Fibroblast of the aortic adventitia (primary cell): ENCODE measurements around the gene AFG3L2. TPM values are rescaled to one million over a fixed set of nuclear protein-coding genes. Genes with fewer than 3 reads are reported as not detected.

Experiments
- DNase-seq: peaks from one replicate; pipeline ENCODE4 v3.0.0-alpha.2; 2010; ENCODE audit warnings: low read depth
- H3K4me3 ChIP-seq: 2 replicates; pipeline ENCODE4 v1.5.1; 2011; ENCODE audit warnings: low read depth, mild to moderate bottlenecking, control low read depth, low read length, moderate library complexity
- total RNA-seq: library from RNA; depleted of rRNA; stranded (reverse); fragments of >200 nt; gene quantifications from 2 replicates; pipeline ENCODE4 v1.2.3, GENCODE V29; 2012; ENCODE audit warnings: low replicate concordance
- TF ChIP-seq, protein P1 (sequence below): IDR thresholded peaks from 2 replicates; pipeline ENCODE4 v1.5.1; 2011; ENCODE audit warnings: mild to moderate bottlenecking, low read length, control low read depth, inconsistent platforms; ENCODE audit not compliant: insufficient read depth

AFG3L2 gene
- total RNA-seq, 1 donor, result 37.3 TPM

- H3K4me3 ChIP-seq, result no peak overlapping the region
- no peak for DNase-seq
- TF ChIP-seq, protein P1, sequence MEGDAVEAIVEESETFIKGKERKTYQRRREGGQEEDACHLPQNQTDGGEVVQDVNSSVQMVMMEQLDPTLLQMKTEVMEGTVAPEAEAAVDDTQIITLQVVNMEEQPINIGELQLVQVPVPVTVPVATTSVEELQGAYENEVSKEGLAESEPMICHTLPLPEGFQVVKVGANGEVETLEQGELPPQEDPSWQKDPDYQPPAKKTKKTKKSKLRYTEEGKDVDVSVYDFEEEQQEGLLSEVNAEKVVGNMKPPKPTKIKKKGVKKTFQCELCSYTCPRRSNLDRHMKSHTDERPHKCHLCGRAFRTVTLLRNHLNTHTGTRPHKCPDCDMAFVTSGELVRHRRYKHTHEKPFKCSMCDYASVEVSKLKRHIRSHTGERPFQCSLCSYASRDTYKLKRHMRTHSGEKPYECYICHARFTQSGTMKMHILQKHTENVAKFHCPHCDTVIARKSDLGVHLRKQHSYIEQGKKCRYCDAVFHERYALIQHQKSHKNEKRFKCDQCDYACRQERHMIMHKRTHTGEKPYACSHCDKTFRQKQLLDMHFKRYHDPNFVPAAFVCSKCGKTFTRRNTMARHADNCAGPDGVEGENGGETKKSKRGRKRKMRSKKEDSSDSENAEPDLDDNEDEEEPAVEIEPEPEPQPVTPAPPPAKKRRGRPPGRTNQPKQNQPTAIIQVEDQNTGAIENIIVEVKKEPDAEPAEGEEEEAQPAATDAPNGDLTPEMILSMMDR, result no peak
Measured at GRCh38 chr18:12345491-12346239, 31.4 kb downstream of the AFG3L2 start.

GRCh38 chr18:12342661-12343060 lies 34.4 kb downstream of the AFG3L2 start:
- H3K4me3 ChIP-seq, result no peak overlapping the region
- no peak for DNase-seq
- TF ChIP-seq, protein P1, result no peak

DNA sequence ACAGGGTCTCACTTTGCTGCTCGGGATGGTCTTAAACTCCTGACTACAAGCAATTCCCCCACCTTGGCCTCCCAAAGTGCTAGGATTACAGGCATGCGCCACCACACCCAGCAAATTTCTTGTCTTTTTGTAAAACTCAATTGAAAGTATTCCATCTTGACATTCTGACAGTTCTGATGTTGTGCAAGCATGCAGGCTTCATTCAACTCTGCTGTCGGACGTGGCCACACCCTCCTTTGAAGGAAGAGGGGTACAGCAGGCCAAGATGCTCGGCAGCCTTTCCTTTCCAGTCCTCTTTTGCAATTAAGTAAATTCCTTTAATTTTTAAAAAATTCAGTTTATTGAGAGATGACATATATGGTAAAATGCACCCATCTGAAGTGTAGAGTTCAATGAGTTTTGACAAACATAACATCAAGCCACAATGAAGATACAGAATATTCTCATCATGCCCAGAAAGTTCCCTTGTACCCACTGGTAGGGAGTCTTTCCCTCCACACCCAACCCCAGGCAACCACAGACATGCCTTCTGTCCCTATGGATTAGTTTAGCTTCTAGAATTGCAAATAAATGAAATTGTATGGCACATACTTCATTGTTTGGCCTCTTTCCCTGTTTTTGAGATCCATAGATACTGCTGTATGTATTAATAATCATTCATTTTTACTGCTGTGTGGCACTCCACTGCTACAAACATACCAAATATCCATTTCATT lies 35.9 kb downstream of the AFG3L2 start:
- no peak for DNase-seq
- TF ChIP-seq, protein P1, result no peak
- no peak overlapping the region for H3K4me3 ChIP-seq

GRCh38 chr18:12338382-12338781 lies 38.6 kb downstream of the AFG3L2 start:
- TF ChIP-seq, protein P1, result no peak
- no peak overlapping the region for H3K4me3 ChIP-seq
- DNase-seq, result no peak

DNA sequence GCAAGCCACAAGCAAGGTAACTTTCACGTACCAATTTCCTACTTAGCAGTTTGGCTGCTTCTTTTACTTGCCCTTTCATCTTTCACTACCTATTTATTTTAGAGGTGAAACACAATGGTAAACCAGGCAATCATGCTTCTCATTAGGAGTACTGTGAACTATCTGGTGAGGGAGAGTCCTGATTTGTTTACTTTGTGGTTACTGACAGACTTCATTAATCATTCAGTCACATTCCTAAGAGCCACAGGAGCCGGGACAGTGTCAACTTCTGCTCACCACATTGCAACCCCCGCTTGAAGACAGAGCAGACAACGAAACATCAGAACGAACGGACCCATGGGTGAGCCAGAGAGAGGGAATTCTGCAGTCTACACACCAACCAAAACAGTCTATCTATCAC lies 40.1 kb downstream of the AFG3L2 start:
- no peak for DNase-seq
- TF ChIP-seq, protein P1, result no peak
- H3K4me3 ChIP-seq, result no peak overlapping the region

DNA sequence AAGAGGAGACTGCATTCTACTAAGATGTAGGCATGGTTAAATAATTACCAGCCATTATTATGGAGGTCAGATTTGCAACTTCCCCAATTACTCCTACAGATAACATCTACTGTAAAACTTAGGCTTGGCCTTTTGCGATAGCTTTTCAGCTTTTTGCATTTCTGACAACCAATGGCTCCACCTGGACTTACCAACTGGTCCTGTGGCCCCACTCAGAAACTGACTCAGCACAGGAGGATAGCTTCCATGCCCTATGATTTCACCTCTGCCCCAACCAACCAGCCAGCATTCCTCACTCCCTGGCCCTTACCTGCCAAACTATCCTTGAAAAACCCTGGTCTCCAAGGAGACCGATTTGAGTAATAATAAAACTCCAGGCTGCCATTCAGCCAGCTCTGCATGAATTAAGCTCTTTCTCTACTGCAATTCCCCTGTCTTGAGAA lies 40.8 kb downstream of the AFG3L2 start:
- DNase-seq, result no peak
- no peak overlapping the region for H3K4me3 ChIP-seq
- TF ChIP-seq, protein P1, result no peak
